ENCODE measurements around the gene CBARP. TPM values are rescaled to one million over a fixed set of nuclear protein-coding genes. Genes with fewer than 3 reads are reported as not detected.

Gene CBARP
- total RNA-seq, 4 donors from 2014 or later: 8.1 to 16.7 (median 13.6) TPM

DNA sequence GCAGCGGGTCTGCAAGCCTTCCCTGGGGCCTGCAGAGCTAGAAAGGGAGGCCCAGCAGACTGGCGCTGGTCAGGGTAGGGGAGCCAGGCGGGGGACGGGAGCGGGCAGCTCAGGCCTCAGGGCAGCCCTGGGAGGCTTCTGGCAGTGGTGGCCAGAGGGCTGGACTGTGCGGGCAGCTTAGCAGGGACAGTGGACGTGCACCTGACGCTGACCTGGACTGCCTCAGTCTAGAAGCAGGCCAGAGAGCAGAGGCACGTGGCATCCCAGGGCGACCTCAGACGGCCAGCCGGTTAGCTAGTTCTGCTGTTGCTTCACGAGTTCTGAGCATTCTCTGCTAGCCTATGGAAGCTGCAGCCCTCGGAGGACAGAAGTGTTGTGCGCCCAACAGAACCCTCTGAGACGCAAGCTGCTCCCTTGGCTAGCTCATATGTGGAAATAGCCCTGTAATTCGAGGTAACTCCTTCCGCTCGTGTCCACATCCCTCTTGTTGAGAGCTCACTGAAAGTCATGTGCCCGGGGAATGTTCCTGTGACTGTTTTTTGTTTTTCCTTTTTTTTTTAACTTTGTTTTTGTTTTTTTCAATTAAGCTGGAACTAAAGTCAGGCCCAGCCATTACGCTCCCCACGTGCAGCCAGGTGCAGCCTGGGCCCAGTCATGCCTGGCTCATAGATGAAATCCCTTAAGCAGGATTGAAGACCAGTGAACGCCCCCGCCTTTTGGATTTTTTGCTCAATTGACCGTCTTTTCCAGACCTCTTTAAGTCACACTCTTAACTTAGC, 35.6 kb upstream of the CBARP start:
- no peak for DNase-seq (ENCODE audit: low spot score in 2 of 2)
- no peak overlapping the region for H3K4me3 ChIP-seq (ENCODE audit: low read depth, poor library complexity, severe bottlenecking)
- intact Hi-C loops (cut with DNase I; ENCODE audit: low total_unique reads): no loop called here
- WGBS, 2 donors: 80 to 83% methylated on average over 25 of the region's 25 CpGs
- TF ChIP-seq, protein P1, sequence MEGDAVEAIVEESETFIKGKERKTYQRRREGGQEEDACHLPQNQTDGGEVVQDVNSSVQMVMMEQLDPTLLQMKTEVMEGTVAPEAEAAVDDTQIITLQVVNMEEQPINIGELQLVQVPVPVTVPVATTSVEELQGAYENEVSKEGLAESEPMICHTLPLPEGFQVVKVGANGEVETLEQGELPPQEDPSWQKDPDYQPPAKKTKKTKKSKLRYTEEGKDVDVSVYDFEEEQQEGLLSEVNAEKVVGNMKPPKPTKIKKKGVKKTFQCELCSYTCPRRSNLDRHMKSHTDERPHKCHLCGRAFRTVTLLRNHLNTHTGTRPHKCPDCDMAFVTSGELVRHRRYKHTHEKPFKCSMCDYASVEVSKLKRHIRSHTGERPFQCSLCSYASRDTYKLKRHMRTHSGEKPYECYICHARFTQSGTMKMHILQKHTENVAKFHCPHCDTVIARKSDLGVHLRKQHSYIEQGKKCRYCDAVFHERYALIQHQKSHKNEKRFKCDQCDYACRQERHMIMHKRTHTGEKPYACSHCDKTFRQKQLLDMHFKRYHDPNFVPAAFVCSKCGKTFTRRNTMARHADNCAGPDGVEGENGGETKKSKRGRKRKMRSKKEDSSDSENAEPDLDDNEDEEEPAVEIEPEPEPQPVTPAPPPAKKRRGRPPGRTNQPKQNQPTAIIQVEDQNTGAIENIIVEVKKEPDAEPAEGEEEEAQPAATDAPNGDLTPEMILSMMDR (IDR thresholded peaks at IDR 0.05): no peak
- no peak for TF ChIP-seq POLR2A (IDR thresholded peaks at IDR 0.05)

DNA sequence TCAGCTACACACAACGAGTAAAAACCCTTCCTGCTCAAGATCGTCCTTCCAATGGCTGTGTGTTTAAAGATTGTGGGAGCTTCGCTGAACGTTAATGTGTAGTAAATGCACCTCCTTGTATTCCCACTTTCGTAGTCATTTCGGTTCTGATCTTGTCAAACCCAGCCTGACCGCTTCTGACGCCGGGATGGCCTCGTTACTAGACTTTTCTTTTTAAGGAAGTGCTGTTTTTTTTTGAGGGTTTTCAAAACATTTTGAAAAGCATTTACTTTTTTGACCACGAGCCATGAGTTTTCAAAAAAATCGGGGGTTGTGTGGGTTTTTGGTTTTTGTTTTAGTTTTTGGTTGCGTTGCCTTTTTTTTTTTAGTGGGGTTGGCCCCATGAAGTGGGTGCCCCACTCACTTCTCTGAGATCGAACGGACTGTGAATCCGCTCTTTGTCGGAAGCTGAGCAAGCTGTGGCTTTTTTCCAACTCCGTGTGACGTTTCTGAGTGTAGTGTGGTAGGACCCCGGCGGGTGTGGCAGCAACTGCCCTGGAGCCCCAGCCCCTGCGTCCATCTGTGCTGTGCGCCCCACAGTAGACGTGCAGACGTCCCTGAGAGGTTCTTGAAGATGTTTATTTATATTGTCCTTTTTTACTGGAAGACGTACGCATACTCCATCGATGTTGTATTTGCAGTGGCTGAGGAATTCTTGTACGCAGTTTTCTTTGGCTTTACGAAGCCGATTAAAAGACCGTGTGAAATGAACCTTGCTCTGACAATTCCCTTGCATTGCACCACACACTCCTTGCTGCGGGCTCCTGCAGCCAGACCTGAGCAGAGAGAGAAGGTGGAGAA, 34.8 kb upstream of the CBARP start:
- TF ChIP-seq, protein P1 (IDR thresholded peaks at IDR 0.05): no peak
- no peak for TF ChIP-seq POLR2A (IDR thresholded peaks at IDR 0.05)
- intact Hi-C loops (cut with DNase I; ENCODE audit: low total_unique reads): no loop called here
- no peak for DNase-seq (ENCODE audit: low spot score in 2 of 2)
- no peak overlapping the region for H3K4me3 ChIP-seq (ENCODE audit: low read depth, poor library complexity, severe bottlenecking)
- 77 to 80% methylated on average over 33 of the region's 33 CpGs for WGBS, 2 donors

DNA sequence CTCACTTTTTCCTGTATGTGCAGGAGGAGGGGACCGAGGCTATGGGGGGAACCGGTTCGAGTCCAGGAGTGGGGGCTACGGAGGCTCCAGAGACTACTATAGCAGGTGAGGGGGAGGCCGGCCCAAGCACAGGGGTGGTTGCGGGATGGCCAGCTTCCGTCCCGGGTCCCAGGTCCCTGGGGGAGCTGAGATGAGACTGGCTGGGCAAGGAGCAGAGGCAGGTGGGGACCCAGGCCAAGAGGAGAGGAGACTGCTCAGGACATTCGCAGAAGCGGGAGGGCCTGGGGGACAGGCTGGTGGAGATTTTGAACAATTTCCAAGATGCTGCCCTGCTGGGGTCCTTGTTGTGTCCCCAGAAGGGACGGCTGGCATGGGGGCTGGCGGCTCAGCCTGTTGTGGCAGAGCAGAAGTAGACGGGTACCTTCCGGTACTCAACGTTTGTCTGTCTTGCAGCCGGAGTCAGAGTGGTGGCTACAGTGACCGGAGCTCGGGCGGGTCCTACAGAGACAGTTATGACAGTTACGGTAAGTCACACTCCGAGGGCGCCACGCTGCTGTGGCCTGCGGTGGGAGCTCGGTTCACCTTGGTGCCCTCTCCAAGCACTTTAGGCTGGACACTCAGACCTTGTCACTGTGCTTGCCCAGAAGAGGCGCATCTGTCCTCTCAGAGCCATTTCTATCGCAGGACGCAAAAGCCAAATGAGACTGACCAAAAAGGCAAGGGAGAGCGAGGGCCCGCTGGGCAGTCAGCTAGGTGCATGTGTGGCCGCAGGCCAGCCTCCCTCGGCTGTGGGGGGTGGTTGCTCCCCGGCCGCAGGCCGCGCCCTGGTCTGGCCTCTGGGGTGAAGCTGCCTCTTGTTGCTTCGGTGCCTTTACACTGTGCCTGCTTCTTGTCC, 34.0 kb upstream of the CBARP start:
- peak in 1 of 2 donors; percentile 89 for DNase-seq (ENCODE audit: low spot score in 2 of 2)
- intact Hi-C loops (cut with DNase I; ENCODE audit: low total_unique reads): no loop called here
- TF ChIP-seq, protein P1 (IDR thresholded peaks at IDR 0.05): no peak
- no peak for TF ChIP-seq POLR2A (IDR thresholded peaks at IDR 0.05)
- H3K4me3 ChIP-seq (ENCODE audit: low read depth, poor library complexity, severe bottlenecking): no peak overlapping the region
- 68 to 78% methylated on average over 34 to 37 of the region's 37 CpGs for WGBS, 2 donors

DNA sequence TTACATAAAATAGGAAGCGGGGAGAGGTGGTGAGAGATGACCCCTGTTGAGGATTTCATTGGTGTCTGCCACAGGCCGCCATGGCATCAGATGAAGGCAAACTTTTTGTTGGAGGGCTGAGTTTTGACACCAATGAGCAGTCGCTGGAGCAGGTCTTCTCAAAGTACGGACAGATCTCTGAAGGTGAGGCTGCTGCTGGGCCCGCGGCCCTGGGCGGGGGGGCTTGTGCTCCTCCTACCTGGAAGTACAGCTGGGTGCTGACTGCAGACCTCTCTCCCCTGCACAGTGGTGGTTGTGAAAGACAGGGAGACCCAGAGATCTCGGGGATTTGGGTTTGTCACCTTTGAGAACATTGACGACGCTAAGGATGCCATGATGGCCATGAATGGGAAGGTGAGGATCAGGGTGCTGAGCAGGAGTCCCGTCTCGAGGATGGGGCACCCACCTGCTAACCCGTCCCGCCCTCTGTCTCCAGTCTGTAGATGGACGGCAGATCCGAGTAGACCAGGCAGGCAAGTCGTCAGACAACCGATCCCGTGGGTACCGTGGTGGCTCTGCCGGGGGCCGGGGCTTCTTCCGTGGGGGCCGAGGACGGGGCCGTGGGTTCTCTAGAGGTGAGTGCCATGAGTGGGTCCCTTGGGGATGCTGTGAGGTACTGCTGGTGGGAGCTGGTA, 33.2 kb upstream of the CBARP start:
- peak in 1 of 2 donors; percentile 91 for DNase-seq (ENCODE audit: low spot score in 2 of 2)
- H3K4me3 ChIP-seq (ENCODE audit: low read depth, poor library complexity, severe bottlenecking): no peak overlapping the region
- intact Hi-C loops (cut with DNase I; ENCODE audit: low total_unique reads): no loop called here
- 42 to 44% methylated on average over 26 of the region's 26 CpGs for WGBS, 2 donors
- TF ChIP-seq POLR2A (IDR thresholded peaks at IDR 0.05): no peak
- TF ChIP-seq, protein P1 (IDR thresholded peaks at IDR 0.05): no peak
